Sigmoid colon (tissue), 4 donors: ENCODE data around the gene DYNC1LI1.

Source experiments
- POLR2A ChIP-seq, 2 donors: fragments of 450-650 bp; IDR thresholded peaks; one replicate each; pipeline ENCODE4 v1.6.1; 2016; ENCODE audit warnings: antibody characterized with exemption in 2 of 2, mild to moderate bottlenecking in 2 of 2, moderate library complexity in 2 of 2
- POLR2AphosphoS5 ChIP-seq, 4 donors: sonication (generic); formaldehyde crosslinking; IDR thresholded peaks; one replicate each; pipeline ENCODE4 v1.6.1; 2017; ENCODE audit warnings: antibody characterized with exemption in 4 of 4
- TF ChIP-seq, protein P1 (sequence below), 4 experiments: fragments of 450-650 bp in 3 of 4; fragments of 200-600 bp in 1 of 4; IDR thresholded peaks; one replicate each; pipeline ENCODE4 v1.5.1; 2016 to 2019; ENCODE audit warnings: antibody characterized with exemption in 4 of 4, mild to moderate bottlenecking in 3 of 4, moderate library complexity in 2 of 4

DNA sequence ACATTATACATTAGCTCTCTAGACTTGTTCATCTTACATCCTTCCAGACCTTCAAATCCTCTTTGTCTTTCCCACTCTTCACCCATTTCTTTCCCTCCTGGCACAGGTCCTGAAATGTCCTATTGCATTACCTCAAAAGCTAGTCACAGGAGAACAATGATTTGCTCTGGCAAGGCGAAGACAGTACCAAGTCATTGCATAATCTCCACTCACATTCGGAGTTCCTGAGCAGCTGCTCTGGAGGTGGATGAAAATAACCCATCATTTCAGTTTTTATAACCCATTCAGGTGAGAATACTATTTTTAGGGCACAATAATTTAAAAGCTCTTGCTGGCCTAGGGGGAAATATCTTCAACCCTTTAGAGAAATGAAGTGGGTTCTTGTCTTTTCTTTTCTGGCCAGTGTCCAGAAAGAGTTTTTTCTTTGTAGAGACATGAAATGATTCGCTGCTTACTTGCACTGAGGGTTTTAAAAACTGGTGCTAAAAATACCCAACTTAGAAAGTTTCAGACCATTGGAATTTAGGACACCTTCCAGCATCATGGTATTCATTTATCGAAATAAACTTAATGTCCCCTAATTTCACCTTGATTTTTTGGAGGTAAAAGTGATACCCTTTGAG is 23.4 kb upstream of the DYNC1LI1 start:
- TF ChIP-seq, protein P1, sequence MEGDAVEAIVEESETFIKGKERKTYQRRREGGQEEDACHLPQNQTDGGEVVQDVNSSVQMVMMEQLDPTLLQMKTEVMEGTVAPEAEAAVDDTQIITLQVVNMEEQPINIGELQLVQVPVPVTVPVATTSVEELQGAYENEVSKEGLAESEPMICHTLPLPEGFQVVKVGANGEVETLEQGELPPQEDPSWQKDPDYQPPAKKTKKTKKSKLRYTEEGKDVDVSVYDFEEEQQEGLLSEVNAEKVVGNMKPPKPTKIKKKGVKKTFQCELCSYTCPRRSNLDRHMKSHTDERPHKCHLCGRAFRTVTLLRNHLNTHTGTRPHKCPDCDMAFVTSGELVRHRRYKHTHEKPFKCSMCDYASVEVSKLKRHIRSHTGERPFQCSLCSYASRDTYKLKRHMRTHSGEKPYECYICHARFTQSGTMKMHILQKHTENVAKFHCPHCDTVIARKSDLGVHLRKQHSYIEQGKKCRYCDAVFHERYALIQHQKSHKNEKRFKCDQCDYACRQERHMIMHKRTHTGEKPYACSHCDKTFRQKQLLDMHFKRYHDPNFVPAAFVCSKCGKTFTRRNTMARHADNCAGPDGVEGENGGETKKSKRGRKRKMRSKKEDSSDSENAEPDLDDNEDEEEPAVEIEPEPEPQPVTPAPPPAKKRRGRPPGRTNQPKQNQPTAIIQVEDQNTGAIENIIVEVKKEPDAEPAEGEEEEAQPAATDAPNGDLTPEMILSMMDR (IDR thresholded peaks at IDR 0.05), result no peak
- TF ChIP-seq POLR2AphosphoS5 (IDR thresholded peaks at IDR 0.05), result no peak
- no peak for TF ChIP-seq POLR2A (IDR thresholded peaks at IDR 0.05)
